ENCODE results near the gene HARBI1. TPM values are rescaled to one million over a fixed set of nuclear protein-coding genes. Genes with fewer than 3 reads are reported as not detected.

Gene HARBI1
- total and polyA plus RNA-seq, 10 of the 15 experiments (the other 5 are each of a cell fraction or from before 2014, with no cell fraction given) = 3.6 to 8.4 (median 5.2) TPM

GRCh38 chr11:46562527-46562926 lies 54.5 kb downstream of the HARBI1 start:
- ChIA-PET CTCF (interaction anchor here (1.1 to 3.9 kb wide), 5 partner anchors 8 to 73 kb away, joined by 3 to 29 read pairs (median 4); partner anchors contain the start of genes ATG13 and HARBI1), SMC1A (ENCODE audit: uncharacterized antibody, unreplicated experiment) (interaction anchor here (1.4 to 5.4 kb wide), 7 partner anchors 9 to 174 kb away, joined by 4 to 34 read pairs (median 16); partner anchors contain the start of genes AMBRA1, ATG13 and HARBI1), RAD21 (ENCODE audit: unreplicated experiment) (interaction anchor here (0.5 to 2.7 kb wide), 4 partner anchors 8 to 84 kb away, joined by 3 to 20 read pairs (median 8); partner anchors contain the start of genes ATG13 and HARBI1), POLR2A (interaction anchor here (0.5 to 1.5 kb wide), 4 partner anchors 13 to 85 kb away, joined by 3 to 7 read pairs (median 5); no protein-coding TSS in a partner anchor)
- no peak overlapping the region for H2AFZ ChIP-seq (ENCODE audit: control insufficient read depth, low read depth, low read length)
- no peaks in the 10 kb centered on the region for H3K4me1 ChIP-seq (ENCODE audit: control insufficient read depth, insufficient read depth, low read length)
- no peaks in the 10 kb centered on the region for H3K27me3 ChIP-seq (replicated peaks in 1 of 2; ENCODE audit: control insufficient read depth in 2 of 2, insufficient read depth in 2 of 2, low read length in 1 of 2)
- 100% methylated on average over 5 of the region's 5 CpGs for WGBS (ENCODE audit: insufficient coverage, insufficient replicate concordance, low lambda C conversion rate, missing lambda C conversion rate)
- intact Hi-C loops (cut with micrococcal nuclease; ENCODE audit: unreplicated experiment) (no loop called here), in situ Hi-C loops (cut with MboI) (no loop called here)
- H3K79me2 ChIP-seq (ENCODE audit: control insufficient read depth, insufficient read depth, low read length) = peaks cover 64% of the 10 kb centered on the region
- H3K9me3 ChIP-seq (replicated peaks; ENCODE audit: control insufficient read depth, insufficient read depth, low read length) = no peaks in the 10 kb centered on the region; the same call in 2 of the 3 replicates
- H3K27ac ChIP-seq (ENCODE audit: control insufficient read depth, insufficient read depth) = no peak overlapping the region
- no peak for FAIRE-seq
- H4K20me1 ChIP-seq (ENCODE audit: control insufficient read depth, insufficient read depth) = no peaks in the 10 kb centered on the region
- no peak overlapping the region for H3K4me3 ChIP-seq
- no TSS peak for BruUV-seq (replicated peaks)
- DNase-seq (ENCODE audit: low read depth, low spot score) = no peak
- H3K4me2 ChIP-seq (ENCODE audit: control insufficient read depth, insufficient read depth) = no peak overlapping the region
- no peaks in the 10 kb centered on the region for H3K36me3 ChIP-seq (ENCODE audit: control insufficient read depth in 2 of 2, insufficient read depth in 2 of 2, low read length in 1 of 2)
- no peak overlapping the region for H3K9ac ChIP-seq (ENCODE audit: control insufficient read depth, insufficient read depth, low read length)
- TF ChIP-seq TAF1 (IDR thresholded peaks at IDR 0.05; ENCODE audit: borderline replicate concordance, low read depth, low read length) (no peak), SKIL (IDR thresholded peaks at IDR 0.05; ENCODE audit: low read depth, poor library complexity, severe bottlenecking) (no peak), ASH2L (IDR thresholded peaks at IDR 0.05; ENCODE audit: borderline replicate concordance, low read depth) (no peak), ZBED1 (IDR thresholded peaks at IDR 0.05; ENCODE audit: borderline replicate concordance) (no peak), E2F4 (IDR thresholded peaks at IDR 0.05; ENCODE audit: low read depth, low read length) (no peak), RAD21 (IDR thresholded peaks at IDR 0.05; ENCODE audit: insufficient read depth, low read depth, low read length) (no peak), FOS (IDR thresholded peaks at IDR 0.05; ENCODE audit: borderline replicate concordance, extremely low read depth, insufficient read length) (no peak)
- TF ChIP-seq, protein P1, sequence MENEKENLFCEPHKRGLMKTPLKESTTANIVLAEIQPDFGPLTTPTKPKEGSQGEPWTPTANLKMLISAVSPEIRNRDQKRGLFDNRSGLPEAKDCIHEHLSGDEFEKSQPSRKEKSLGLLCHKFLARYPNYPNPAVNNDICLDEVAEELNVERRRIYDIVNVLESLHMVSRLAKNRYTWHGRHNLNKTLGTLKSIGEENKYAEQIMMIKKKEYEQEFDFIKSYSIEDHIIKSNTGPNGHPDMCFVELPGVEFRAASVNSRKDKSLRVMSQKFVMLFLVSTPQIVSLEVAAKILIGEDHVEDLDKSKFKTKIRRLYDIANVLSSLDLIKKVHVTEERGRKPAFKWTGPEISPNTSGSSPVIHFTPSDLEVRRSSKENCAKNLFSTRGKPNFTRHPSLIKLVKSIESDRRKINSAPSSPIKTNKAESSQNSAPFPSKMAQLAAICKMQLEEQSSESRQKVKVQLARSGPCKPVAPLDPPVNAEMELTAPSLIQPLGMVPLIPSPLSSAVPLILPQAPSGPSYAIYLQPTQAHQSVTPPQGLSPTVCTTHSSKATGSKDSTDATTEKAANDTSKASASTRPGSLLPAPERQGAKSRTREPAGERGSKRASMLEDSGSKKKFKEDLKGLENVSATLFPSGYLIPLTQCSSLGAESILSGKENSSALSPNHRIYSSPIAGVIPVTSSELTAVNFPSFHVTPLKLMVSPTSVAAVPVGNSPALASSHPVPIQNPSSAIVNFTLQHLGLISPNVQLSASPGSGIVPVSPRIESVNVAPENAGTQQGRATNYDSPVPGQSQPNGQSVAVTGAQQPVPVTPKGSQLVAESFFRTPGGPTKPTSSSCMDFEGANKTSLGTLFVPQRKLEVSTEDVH (IDR thresholded peaks at IDR 0.05; ENCODE audit: low read depth, partially characterized antibody) = no peak
- TF ChIP-seq, protein P2, sequence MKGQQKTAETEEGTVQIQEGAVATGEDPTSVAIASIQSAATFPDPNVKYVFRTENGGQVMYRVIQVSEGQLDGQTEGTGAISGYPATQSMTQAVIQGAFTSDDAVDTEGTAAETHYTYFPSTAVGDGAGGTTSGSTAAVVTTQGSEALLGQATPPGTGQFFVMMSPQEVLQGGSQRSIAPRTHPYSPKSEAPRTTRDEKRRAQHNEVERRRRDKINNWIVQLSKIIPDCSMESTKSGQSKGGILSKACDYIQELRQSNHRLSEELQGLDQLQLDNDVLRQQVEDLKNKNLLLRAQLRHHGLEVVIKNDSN (IDR thresholded peaks at IDR 0.05; ENCODE audit: borderline replicate concordance, extremely low read length, insufficient read depth, low read depth, low read length) = no peak
- ATAC-seq = no peak
